Dendritic cell treated with granulocyte-macrophage colony-stimulating factor and Interleukin-4, amounts not matched to agents 40 ng/mL and 50 ng/mL, for 4 days (primary cell): ENCODE results near the gene ANKS1A.
"Not testable (repeated sequence)": the region's sequence is repeated elsewhere in the genome, so short reads cannot be mapped to it uniquely, and the experiment has no call there.

Source experiments
- H3K27ac Mint-ChIP-seq: one replicate; pipeline ENCODE4 v1.8.0; 2022; ENCODE audit warnings: mild to moderate bottlenecking, mixed read lengths
- H3K27me3 Mint-ChIP-seq: one replicate; pipeline ENCODE4 v1.8.0; 2022; ENCODE audit warnings: mild to moderate bottlenecking, mixed read lengths
- H3K36me3 Mint-ChIP-seq: one replicate; pipeline ENCODE4 v1.8.0; 2022; ENCODE audit warnings: low read depth, mixed read lengths
- H3K4me1 Mint-ChIP-seq: one replicate; pipeline ENCODE4 v1.8.0; 2022; ENCODE audit warnings: low read depth, mixed read lengths
- H3K4me3 Mint-ChIP-seq: one replicate; pipeline ENCODE4 v1.8.0; 2022; ENCODE audit warnings: mild to moderate bottlenecking, moderate library complexity, mixed read lengths
- H3K9me3 Mint-ChIP-seq: one replicate; pipeline ENCODE4 v1.8.0; 2022; ENCODE audit warnings: mixed read lengths
- intact Hi-C: fragments of 100-400 bp; cut with micrococcal nuclease; formaldehyde crosslinking; loops from one replicate; pipeline ENCODE4 v1.15.0; 2022

Gene ANKS1A

GRCh38 chr6:34888874-34889555 lies at the start of gene ANKS1A:
Gene ANKS1A, plus strand, starts transcription at chr6:34889255. Its CDS starts 148 bp downstream, at chr6:34889403.
- Mint-ChIP-seq H3K27me3 (no peaks in the 10 kb centered on the region), H3K4me3 (peak within 1 kb of the TSS; percentile 100), H3K4me1 (peaks cover 53% of the 10 kb centered on the region), H3K9me3 (peaks cover 5% of the 10 kb centered on the region), H3K36me3 (peaks cover 38% of the 10 kb centered on the region), H3K27ac (peak within 1 kb of the TSS; percentile 100)
- intact Hi-C loops: loop anchor here (5.0 to 10.0 kb wide), 4 partner anchors 73 to 132 kb away; partner anchors contain the start of genes BLTP3A and SNRPC

GRCh38 chr6:34839666-34840352 lies 49.2 kb upstream of the ANKS1A start:
- H3K27me3 Mint-ChIP-seq: no peaks in the 10 kb centered on the region
- no peak overlapping the region for H3K27ac Mint-ChIP-seq
- H3K4me3 Mint-ChIP-seq: no peak overlapping the region
- H3K36me3 Mint-ChIP-seq: peaks cover 66% of the 10 kb centered on the region
- H3K9me3 Mint-ChIP-seq: no peaks in the 10 kb centered on the region
- intact Hi-C loops: no loop called here
- peaks cover 16% of the 10 kb centered on the region for H3K4me1 Mint-ChIP-seq

GRCh38 chr6:34849066-34849465 lies 40.0 kb upstream of the ANKS1A start:
- H3K9me3 Mint-ChIP-seq, H3K27ac Mint-ChIP-seq, intact Hi-C loops, H3K4me1 Mint-ChIP-seq, H3K4me3 Mint-ChIP-seq, H3K27me3 Mint-ChIP-seq: not testable (repeated sequence)
- peaks cover 86% of the 10 kb centered on the region for H3K36me3 Mint-ChIP-seq

GRCh38 chr6:34851361-34851760 lies 37.7 kb upstream of the ANKS1A start:
- Mint-ChIP-seq H3K9me3 (no peaks in the 10 kb centered on the region), H3K27me3 (no peaks in the 10 kb centered on the region), H3K27ac (no peak overlapping the region), H3K4me1 (no peaks in the 10 kb centered on the region), H3K4me3 (no peak overlapping the region), H3K36me3 (peaks cover 91% of the 10 kb centered on the region)
- intact Hi-C loops: no loop called here

- no peak overlapping the region for H3K27ac Mint-ChIP-seq
- intact Hi-C loops: no loop called here
- no peaks in the 10 kb centered on the region for H3K4me1 Mint-ChIP-seq
- H3K4me3 Mint-ChIP-seq: no peak overlapping the region
- peaks cover 91% of the 10 kb centered on the region for H3K36me3 Mint-ChIP-seq
- H3K27me3 Mint-ChIP-seq: no peaks in the 10 kb centered on the region
- no peaks in the 10 kb centered on the region for H3K9me3 Mint-ChIP-seq
These were observed 36.5 kb upstream of the ANKS1A start for GRCh38 chr6:34852406-34853085.

- Mint-ChIP-seq H3K27me3 (no peaks in the 10 kb centered on the region), H3K4me1 (no peaks in the 10 kb centered on the region), H3K9me3 (no peaks in the 10 kb centered on the region), H3K36me3 (peaks cover 95% of the 10 kb centered on the region), H3K27ac (no peak overlapping the region), H3K4me3 (no peak overlapping the region)
- intact Hi-C loops: no loop called here
These were observed 33.6 kb upstream of the ANKS1A start for GRCh38 chr6:34855463-34855862.

GRCh38 chr6:34858681-34859080 lies 30.4 kb upstream of the ANKS1A start:
- no peak overlapping the region for H3K4me3 Mint-ChIP-seq

GRCh38 chr6:34859951-34860350 lies 29.1 kb upstream of the ANKS1A start:
- Mint-ChIP-seq H3K36me3 (peaks cover 91% of the 10 kb centered on the region), H3K9me3 (no peaks in the 10 kb centered on the region), H3K27ac (no peak overlapping the region), H3K4me1 (no peaks in the 10 kb centered on the region), H3K27me3 (no peaks in the 10 kb centered on the region), H3K4me3 (no peak overlapping the region)
- intact Hi-C loops: no loop called here

More at GRCh38 chr6:34858681-34859080, 30.4 kb upstream of the ANKS1A start:
- H3K4me1 Mint-ChIP-seq: no peaks in the 10 kb centered on the region
- no peak overlapping the region for H3K27ac Mint-ChIP-seq
- intact Hi-C loops: no loop called here
- H3K27me3 Mint-ChIP-seq: no peaks in the 10 kb centered on the region
- H3K9me3 Mint-ChIP-seq: no peaks in the 10 kb centered on the region
- peaks cover 86% of the 10 kb centered on the region for H3K36me3 Mint-ChIP-seq

- no peak overlapping the region for H3K27ac Mint-ChIP-seq
- no peak overlapping the region for H3K4me3 Mint-ChIP-seq
- intact Hi-C loops: no loop called here
- no peaks in the 10 kb centered on the region for H3K9me3 Mint-ChIP-seq
- no peaks in the 10 kb centered on the region for H3K4me1 Mint-ChIP-seq
- H3K27me3 Mint-ChIP-seq: no peaks in the 10 kb centered on the region
- H3K36me3 Mint-ChIP-seq: peaks cover 90% of the 10 kb centered on the region
These were observed 28.3 kb upstream of the ANKS1A start for GRCh38 chr6:34860776-34861175.

GRCh38 chr6:34864007-34864406 lies 25.0 kb upstream of the ANKS1A start:
- no peak overlapping the region for H3K4me3 Mint-ChIP-seq
- H3K27ac Mint-ChIP-seq: no peak overlapping the region
- H3K36me3 Mint-ChIP-seq: peaks cover 88% of the 10 kb centered on the region

GRCh38 chr6:34865107-34865506 lies 23.9 kb upstream of the ANKS1A start:
- H3K9me3 Mint-ChIP-seq: no peaks in the 10 kb centered on the region
- no peaks in the 10 kb centered on the region for H3K4me1 Mint-ChIP-seq
- no peak overlapping the region for H3K4me3 Mint-ChIP-seq
- H3K27ac Mint-ChIP-seq: no peak overlapping the region
- intact Hi-C loops: no loop called here
- no peaks in the 10 kb centered on the region for H3K27me3 Mint-ChIP-seq
- H3K36me3 Mint-ChIP-seq: peaks cover 88% of the 10 kb centered on the region

More at GRCh38 chr6:34864007-34864406, 25.0 kb upstream of the ANKS1A start:
- no peaks in the 10 kb centered on the region for H3K9me3 Mint-ChIP-seq
- no peaks in the 10 kb centered on the region for H3K4me1 Mint-ChIP-seq
- intact Hi-C loops: no loop called here
- no peaks in the 10 kb centered on the region for H3K27me3 Mint-ChIP-seq

- Mint-ChIP-seq H3K36me3 (peaks cover 91% of the 10 kb centered on the region), H3K27ac (no peak overlapping the region), H3K27me3 (no peaks in the 10 kb centered on the region), H3K4me1 (no peaks in the 10 kb centered on the region), H3K9me3 (no peaks in the 10 kb centered on the region), H3K4me3 (no peak overlapping the region)
- intact Hi-C loops: no loop called here
These were observed 22.5 kb upstream of the ANKS1A start for GRCh38 chr6:34866509-34866908.

GRCh38 chr6:34867484-34867883 lies 21.6 kb upstream of the ANKS1A start:
- H3K4me1 Mint-ChIP-seq: no peaks in the 10 kb centered on the region
- intact Hi-C loops: no loop called here
- H3K27me3 Mint-ChIP-seq: no peaks in the 10 kb centered on the region
- H3K4me3 Mint-ChIP-seq: no peak overlapping the region
- no peaks in the 10 kb centered on the region for H3K9me3 Mint-ChIP-seq
- no peak overlapping the region for H3K27ac Mint-ChIP-seq
- peaks cover 96% of the 10 kb centered on the region for H3K36me3 Mint-ChIP-seq

GRCh38 chr6:34871853-34872252 lies 17.2 kb upstream of the ANKS1A start:
- Mint-ChIP-seq H3K27ac (no peak overlapping the region), H3K9me3 (no peaks in the 10 kb centered on the region), H3K4me3 (no peak overlapping the region), H3K36me3 (peaks cover 86% of the 10 kb centered on the region), H3K4me1 (no peaks in the 10 kb centered on the region), H3K27me3 (no peaks in the 10 kb centered on the region)
- intact Hi-C loops: no loop called here
